Caco-2 (cell line): ENCODE measurements around the gene GAS6. TPM values are rescaled to one million over a fixed set of nuclear protein-coding genes. Genes with fewer than 3 reads are reported as not detected.
"Not testable (repeated sequence)": the region's sequence is repeated elsewhere in the genome, so short reads cannot be mapped to it uniquely, and the experiment has no call there.

ENCODE experiments used
- BruUV-seq: library from RNA; stranded (reverse); fragments of 400-500 nt; replicated peaks from 2 replicates; lab custom pipeline; 2021; lab: Mats Ljungman, UMichigan
- CTCF ChIA-PET: fragments of 300-600 bp; sonication (Branson Sonifier 250); formaldehyde crosslinking; loops from one replicate; lab custom pipeline; 2022; ENCODE audit warnings: antibody characterized with exemption; lab: Charles Lee
- POLR2A ChIA-PET: fragments of 300-600 bp; sonication (Branson Sonifier 250); formaldehyde crosslinking; loops from one replicate; lab custom pipeline; 2022; ENCODE audit warnings: antibody characterized with exemption; lab: Charles Lee
- DNase-seq, 2 experiments: peaks; one replicate each; pipeline versions ENCODE4 v3.0.0 to v3.0.0-alpha.2; 2020 to 2022
- H3K27me3 ChIP-seq: replicated peaks from 2 replicates; pipeline ENCODE4 v1.6.0; 2011; ENCODE audit warnings: low read length; ENCODE audit not compliant: control insufficient read depth, insufficient read depth
- H3K36me3 ChIP-seq: 2 replicates; pipeline ENCODE4 v1.5.1; 2011; ENCODE audit warnings: low read length; ENCODE audit not compliant: control insufficient read depth, insufficient read depth
- H3K4me1 ChIP-seq: fragments of 250-450 bp; sonication (Bioruptor Pico); 2 replicates; pipeline ENCODE4 v1.5.1; 2020; ENCODE audit warnings: mild to moderate bottlenecking
- H3K4me3 ChIP-seq: 2 replicates; pipeline ENCODE4 v1.5.1; 2011; ENCODE audit warnings: low read depth, mild to moderate bottlenecking, control low read depth, low read length
- H3K9me3 ChIP-seq: fragments of 250-450 bp; sonication (Bioruptor Pico); 2 replicates; pipeline ENCODE4 v1.5.1; 2020; ENCODE audit warnings: mild to moderate bottlenecking, moderate library complexity
- H3K27ac Mint-ChIP-seq: one replicate; pipeline ENCODE4 v1.8.0; 2022; ENCODE audit warnings: mixed read lengths; ENCODE audit not compliant: unreplicated experiment
- H3K27me3 Mint-ChIP-seq: one replicate; pipeline ENCODE4 v1.8.0; 2022; ENCODE audit warnings: mixed read lengths; ENCODE audit not compliant: insufficient read depth, unreplicated experiment
- H3K36me3 Mint-ChIP-seq: one replicate; pipeline ENCODE4 v1.8.0; 2022; ENCODE audit warnings: mild to moderate bottlenecking, mixed read lengths; ENCODE audit not compliant: insufficient read depth, unreplicated experiment
- H3K4me1 Mint-ChIP-seq: one replicate; pipeline ENCODE4 v1.8.0; 2022; ENCODE audit warnings: low read depth, mixed read lengths; ENCODE audit not compliant: unreplicated experiment
- H3K4me3 Mint-ChIP-seq: one replicate; pipeline ENCODE4 v1.8.0; 2022; ENCODE audit warnings: mild to moderate bottlenecking, moderate library complexity, mixed read lengths; ENCODE audit not compliant: unreplicated experiment
- H3K9me3 Mint-ChIP-seq: one replicate; pipeline ENCODE4 v1.8.0; 2022; ENCODE audit warnings: mixed read lengths; ENCODE audit not compliant: unreplicated experiment
- CTCF ChIP-seq, 2 experiments: fragments of 200-600 bp in 1 of 2; IDR thresholded peaks; 1 replicate in 1 of 2; 2 replicates in 1 of 2; pipeline versions ENCODE4 v1.5.1 to v1.8.0; 2011 to 2022; ENCODE audit warnings: antibody characterized with exemption in 1 of 2, control low read depth in 1 of 2, inconsistent platforms in 1 of 2, low read depth in 1 of 2, low read length in 1 of 2, mild to moderate bottlenecking in 1 of 2, moderate library complexity in 1 of 2; ENCODE audit not compliant: insufficient read depth in 1 of 2, severe bottlenecking in 1 of 2, unreplicated experiment in 1 of 2
- intact Hi-C: fragments of 100-400 bp; cut with micrococcal nuclease; formaldehyde crosslinking; loops from one replicate; pipeline ENCODE4 v1.10.0; 2022; ENCODE audit not compliant: unreplicated experiment
- total RNA-seq: library from RNA; stranded (reverse); gene quantifications from 2 replicates; pipeline ENCODE4 v1.2.3, GENCODE V29; 2022

GAS6 gene
- total RNA-seq, 1 experiment from 2014 or later = 34.8 TPM

DNA sequence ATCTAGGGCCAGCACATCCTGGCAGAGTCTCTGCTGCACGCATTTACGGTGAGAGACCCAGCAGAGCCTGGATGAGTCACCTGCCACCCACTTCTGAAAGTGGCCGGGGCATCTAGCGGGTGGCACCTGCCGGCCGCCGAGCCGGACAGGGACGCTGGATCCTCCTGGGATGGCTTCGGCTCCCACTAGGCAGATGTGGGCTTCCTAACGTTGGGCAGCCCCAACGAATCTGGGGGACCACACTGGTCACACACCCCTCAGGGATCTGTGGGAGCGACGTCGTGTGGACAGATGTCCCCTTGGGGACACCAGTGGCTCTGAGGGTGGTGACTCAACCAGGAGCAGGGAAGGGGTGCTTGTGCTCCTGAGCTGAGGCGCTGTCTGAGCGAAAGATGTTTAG lies 72.7 kb downstream of the GAS6 start:
- ChIA-PET CTCF (interaction anchor here (0.6 kb wide), 1 partner anchor 156 kb away, joined by 5 read pairs; no protein-coding TSS in a partner anchor), POLR2A (no interaction called here)
- H3K4me3 Mint-ChIP-seq = no peak overlapping the region
- H3K36me3 Mint-ChIP-seq = no peaks in the 10 kb centered on the region
- Histone ChIP-seq H3K27me3 (no peaks in the 10 kb centered on the region), H3K36me3 (no peaks in the 10 kb centered on the region; the same call in 1 of the 2 replicates), H3K9me3 (no peaks in the 10 kb centered on the region), H3K4me3 (no peak overlapping the region), H3K4me1 (peaks cover 22% of the 10 kb centered on the region; the same call in 1 of the 2 replicates)
- BruUV-seq = no TSS peak
- H3K27ac Mint-ChIP-seq = no peak overlapping the region
- no peaks in the 10 kb centered on the region for H3K9me3 Mint-ChIP-seq
- intact Hi-C loops = loop anchor here (5.0 kb wide), 1 partner anchor 814 kb away; no protein-coding TSS in a partner anchor
- TF ChIP-seq CTCF (IDR thresholded peaks at IDR 0.05; ENCODE audit: insufficient read depth in 1 of 2, low read depth in 1 of 2, low read length in 1 of 2, severe bottlenecking in 1 of 2, unreplicated experiment in 1 of 2) = no peak
- peaks cover 7% of the 10 kb centered on the region for H3K4me1 Mint-ChIP-seq
- H3K27me3 Mint-ChIP-seq = no peaks in the 10 kb centered on the region
- no peak for DNase-seq

DNA sequence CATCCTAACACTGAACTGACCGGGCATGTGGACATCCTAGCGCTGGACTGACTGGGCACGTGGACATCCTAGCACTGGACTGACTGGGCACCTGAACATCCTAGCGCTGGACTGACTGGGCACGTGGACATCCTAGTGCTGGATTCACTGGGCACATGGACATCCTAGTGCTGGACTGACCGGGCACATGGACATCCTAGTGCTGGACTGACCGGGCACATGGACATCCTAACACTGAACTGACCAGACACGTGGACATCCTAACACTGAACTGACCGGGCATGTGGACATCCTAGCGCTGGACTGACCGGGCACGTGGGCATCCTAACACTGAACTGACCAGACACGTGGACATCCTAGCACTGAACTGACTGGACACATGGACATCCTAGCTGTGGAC lies 73.9 kb downstream of the GAS6 start:
- H3K27ac Mint-ChIP-seq, H3K36me3 ChIP-seq, CTCF ChIA-PET, H3K9me3 ChIP-seq, H3K4me3 ChIP-seq, DNase-seq, H3K4me1 Mint-ChIP-seq, BruUV-seq, H3K27me3 Mint-ChIP-seq, H3K4me3 Mint-ChIP-seq, POLR2A ChIA-PET, H3K27me3 ChIP-seq, H3K9me3 Mint-ChIP-seq, H3K36me3 Mint-ChIP-seq: not testable (repeated sequence)
- H3K4me1 ChIP-seq = peaks cover 22% of the 10 kb centered on the region; the same call in 1 of the 2 replicates
- intact Hi-C loops = loop anchor here (5.0 kb wide), 1 partner anchor 813 kb away; no protein-coding TSS in a partner anchor

DNA sequence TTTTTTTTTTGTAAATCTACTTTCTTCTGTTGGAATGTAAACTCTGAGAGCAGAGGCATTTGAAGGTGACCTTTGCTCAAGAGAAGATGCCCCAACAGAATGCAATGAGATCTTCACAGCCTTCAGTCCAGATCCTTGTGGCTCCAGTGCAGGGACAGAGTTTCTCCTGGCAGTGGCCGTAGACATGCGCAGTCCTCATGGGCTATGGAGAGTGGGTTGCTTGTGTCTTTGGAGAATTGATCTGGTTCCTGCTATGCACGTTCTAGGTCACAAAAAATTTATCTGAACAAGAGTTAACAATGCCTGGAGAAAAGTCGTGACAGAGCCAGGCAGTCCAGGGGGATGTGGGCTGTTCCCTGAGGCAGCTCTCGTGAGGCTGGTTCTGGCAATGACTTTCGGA lies 74.7 kb downstream of the GAS6 start:
- Histone ChIP-seq H3K9me3 (no peaks in the 10 kb centered on the region), H3K27me3 (no peaks in the 10 kb centered on the region), H3K4me3 (no peak overlapping the region), H3K4me1 (peaks cover 22% of the 10 kb centered on the region; the same call in 1 of the 2 replicates), H3K36me3 (no peaks in the 10 kb centered on the region; the same call in 1 of the 2 replicates)
- H3K4me1 Mint-ChIP-seq = peaks cover 7% of the 10 kb centered on the region
- H3K27me3 Mint-ChIP-seq = peaks cover 4% of the 10 kb centered on the region
- no TSS peak for BruUV-seq
- ChIA-PET CTCF (no interaction called here), POLR2A (interaction anchor here (0.7 kb wide), 1 partner anchor 45 kb away, joined by 5 read pairs; no protein-coding TSS in a partner anchor)
- H3K27ac Mint-ChIP-seq = no peak overlapping the region
- peaks cover 7% of the 10 kb centered on the region for H3K9me3 Mint-ChIP-seq
- intact Hi-C loops = no loop called here
- H3K4me3 Mint-ChIP-seq = no peak overlapping the region
- no peak for DNase-seq
- H3K36me3 Mint-ChIP-seq = no peaks in the 10 kb centered on the region
- TF ChIP-seq CTCF (IDR thresholded peaks at IDR 0.05; ENCODE audit: insufficient read depth in 1 of 2, low read depth in 1 of 2, low read length in 1 of 2, severe bottlenecking in 1 of 2, unreplicated experiment in 1 of 2) = no peak
